K562 (cell line): Measurements from ENCODE around the gene WWP2. TPM values are rescaled to one million over a fixed set of nuclear protein-coding genes. Genes with fewer than 3 reads are reported as not detected.

Source experiments
- ATAC-seq: fragments of 200-7000 bp; cut with Tn5 transposase; 3 replicates; pipeline ENCODE4 v1.9.1; 2020; ENCODE audit warnings: moderate library complexity
- BruUV-seq: library from RNA; stranded (reverse); fragments of 400-500 nt; replicated peaks from 2 replicates; lab custom pipeline; 2021; lab: Mats Ljungman, UMichigan
- CTCF ChIA-PET: fragments of 300-600 bp; formaldehyde crosslinking; extraction: SDS; loops from one replicate; lab custom pipeline; 2021; ENCODE audit warnings: low intra/inter-chr PET ratio; lab: Yijun Ruan, JAX
- POLR2A ChIA-PET: fragments of 300-600, 350-650 bp; sonication (Branson Sonifier 250); formaldehyde crosslinking; extraction: SDS; loops from one replicate; lab custom pipeline; 2021; ENCODE audit warnings: antibody characterized with exemption, inconsistent platforms; lab: Yijun Ruan, JAX
- DNase-seq, 4 experiments: peaks; one replicate each; pipeline versions ENCODE4 v3.0.0 to v3.0.0-alpha.2; 2011 to 2018; ENCODE audit warnings: low spot score in 3 of 4, mixed read lengths in 3 of 4; ENCODE audit errors: extremely low read depth in 1 of 4
- FAIRE-seq: peaks from 2 replicates; lab custom pipeline; 2011; peaks lifted over from hg19 to GRCh38; lab: Jason Lieb, UNC
- H2AFZ ChIP-seq: 2 replicates; pipeline ENCODE4 v1.6.0; 2011; ENCODE audit warnings: low read depth, low read length, control low read depth, inconsistent platforms
- H3K27ac ChIP-seq: fragments of 200-600 bp; 3 replicates; pipeline ENCODE4 v1.8.0; 2011; ENCODE audit warnings: low read depth, mild to moderate bottlenecking, control low read depth, inconsistent platforms, low read length, moderate library complexity, mixed read lengths; ENCODE audit errors: extremely low read depth
- H3K27me3 ChIP-seq, 2 experiments: fragments of 300-600 bp in 1 of 2; 2 replicates in 1 of 2; 3 replicates in 1 of 2; pipeline versions ENCODE4 v1.6.0 to v1.8.0; 2011; ENCODE audit warnings: inconsistent platforms in 2 of 2, low read length in 2 of 2, mild to moderate bottlenecking in 1 of 2, mixed read lengths in 1 of 2, moderate library complexity in 1 of 2; ENCODE audit not compliant: control insufficient read depth in 2 of 2, insufficient read depth in 2 of 2
- H3K36me3 ChIP-seq: fragments of 300-600 bp; 3 replicates; pipeline ENCODE4 v1.8.0; 2011; ENCODE audit warnings: mild to moderate bottlenecking, low read length, inconsistent platforms; ENCODE audit not compliant: control insufficient read depth, insufficient read depth
- H3K4me1 ChIP-seq, 2 experiments: fragments of 200-600 bp in 1 of 2; replicated peaks in 1 of 2; 2 replicates in 1 of 2; 3 replicates in 1 of 2; pipeline versions ENCODE4 v1.5.1 to v1.8.0; 2011; ENCODE audit warnings: inconsistent platforms in 2 of 2, low read length in 2 of 2, mild to moderate bottlenecking in 1 of 2, mixed read lengths in 1 of 2, moderate library complexity in 1 of 2; ENCODE audit not compliant: control insufficient read depth in 2 of 2, insufficient read depth in 2 of 2
- H3K4me2 ChIP-seq: 2 replicates; pipeline ENCODE4 v1.6.1; 2011; ENCODE audit warnings: low read length, control low read depth, inconsistent platforms, mixed read lengths; ENCODE audit not compliant: insufficient read depth
- H3K4me3 ChIP-seq: fragments of 200-600 bp; sonication (generic), shearing (Covaris generic); 2 replicates; pipeline ENCODE4 v1.5.1; 2016; ENCODE audit warnings: control low read depth, inconsistent platforms
- H3K79me2 ChIP-seq: fragments of 200-600 bp; 3 replicates; pipeline ENCODE4 v1.8.0; 2011; ENCODE audit warnings: low read length, inconsistent platforms; ENCODE audit not compliant: control insufficient read depth, insufficient read depth
- H3K9ac ChIP-seq, 2 experiments: 2 replicates each; pipeline versions ENCODE4 v1.6.0 to v1.6.1; 2011; ENCODE audit warnings: low read depth in 2 of 2, low read length in 2 of 2, control low read depth in 1 of 2, inconsistent platforms in 1 of 2, mild to moderate bottlenecking in 1 of 2, mixed read lengths in 1 of 2; ENCODE audit not compliant: insufficient read depth in 1 of 2
- H3K9me1 ChIP-seq: one replicate; pipeline ENCODE4 v1.6.0; 2011; ENCODE audit warnings: inconsistent platforms, mild to moderate bottlenecking, low read length, moderate library complexity; ENCODE audit not compliant: control insufficient read depth, insufficient read depth
- H3K9me3 ChIP-seq: replicated peaks from 2 replicates; pipeline ENCODE4 v1.5.1; 2011; ENCODE audit warnings: low read depth, low read length, inconsistent platforms; ENCODE audit not compliant: control insufficient read depth, insufficient read depth
- H4K20me1 ChIP-seq: replicated peaks from 2 replicates; pipeline ENCODE4 v1.6.1; 2011; ENCODE audit warnings: low read length, inconsistent platforms, mixed read lengths; ENCODE audit not compliant: control insufficient read depth, insufficient read depth
- ATF7 ChIP-seq: fragments of 450-650 bp; IDR thresholded peaks from 2 replicates; pipeline ENCODE4 v1.7.1; 2014; ENCODE audit warnings: mild to moderate bottlenecking, moderate library complexity
- CBX5 ChIP-seq: IDR thresholded peaks from 2 replicates; pipeline ENCODE4 v1.6.1; 2014; ENCODE audit warnings: low read depth, borderline replicate concordance
- CCAR2 ChIP-seq: fragments of 200-400 bp; formaldehyde crosslinking; IDR thresholded peaks from 2 replicates; pipeline ENCODE4 v1.6.1; 2017; ENCODE audit warnings: mild to moderate bottlenecking, low read depth, low read length
- CEBPB ChIP-seq: fragments of 450-650 bp; IDR thresholded peaks from 2 replicates; pipeline ENCODE4 v1.6.1; 2016; ENCODE audit warnings: missing genetic modification characterization, missing compliant biosample characterization
- KDM1A ChIP-seq, 2 experiments: fragments of 450-650 bp; IDR thresholded peaks; 2 replicates each; pipeline ENCODE4 v1.6.1; 2016; ENCODE audit warnings: mild to moderate bottlenecking in 2 of 2
- MAZ ChIP-seq, 2 experiments: fragments of 450-650 bp in 1 of 2; sonication (generic) in 1 of 2; formaldehyde crosslinking; IDR thresholded peaks in 1 of 2; conservative IDR thresholded peaks in 1 of 2; 2 replicates each; pipeline versions ENCODE4 v1.4.0 to v1.5.0; 2020; ENCODE audit warnings: mild to moderate bottlenecking in 1 of 2, missing genetic modification reagents in 1 of 2
- MCM3 ChIP-seq: fragments of 450-650 bp; IDR thresholded peaks from 2 replicates; pipeline ENCODE4 v1.6.1; 2016
- RCOR1 ChIP-seq, 2 experiments: IDR thresholded peaks; 2 replicates each; pipeline ENCODE4 v1.6.1; 2012; ENCODE audit warnings: low read depth in 2 of 2, low read length in 2 of 2, borderline replicate concordance in 1 of 2, improper control_type of control experiment in 1 of 2
- SMAD3 ChIP-seq: fragments of 450-650 bp; formaldehyde crosslinking; conservative IDR thresholded peaks from 2 replicates; pipeline ENCODE4 v1.4.0; 2020; ENCODE audit warnings: mild to moderate bottlenecking
- STAT5B ChIP-seq: fragments of 250-450 bp; sonication (Bioruptor Pico); IDR thresholded peaks from 2 replicates; pipeline ENCODE4 v1.8.0; 2021; ENCODE audit warnings: mild to moderate bottlenecking, inconsistent platforms
- THRAP3 ChIP-seq: fragments of 450-650 bp; IDR thresholded peaks from 2 replicates; pipeline ENCODE4 v1.6.1; 2016; ENCODE audit warnings: mild to moderate bottlenecking, inconsistent platforms, borderline replicate concordance
- WGBS: fragments of 100-300 bp; shearing (Covaris generic); methylation state at CpG from one replicate; pipeline ENCODE4 v1.1.6; 2016; ENCODE audit warnings: low coverage, mixed read lengths; ENCODE audit not compliant: insufficient coverage; ENCODE audit errors: missing lambda C conversion rate; 5-methylcytosine and 5-hydroxymethylcytosine counted together
- in situ Hi-C: fragments of 300-500 bp; cut with MboI; formaldehyde crosslinking; loops from 4 replicates; pipeline ENCODE4 v1.15.0; 2018; ENCODE audit warnings: inconsistent platforms, mixed read lengths
- intact Hi-C: fragments of 100-400 bp; cut with micrococcal nuclease; formaldehyde crosslinking; loops from 2 replicates; pipeline ENCODE4 v1.14.2; 2022
- polyA plus RNA-seq, 8 experiments: library from polyadenylated mRNA; depleted of rRNA in 4 of 8; stranded (reverse) in 5 of 8; unstranded in 3 of 8; fragments of >200 nt; fragmentation: Nextera tagmentation in 2 of 8; fragmentation: Illumina TruSeq in 1 of 8; extraction: Ambion mirVana in 2 of 8; extraction: Trizol in 1 of 8; gene quantifications; 2 replicates each; pipeline versions ENCODE4 v1.2.1 to v1.2.3, GENCODE V29; 2011 to 2014; ENCODE audit warnings: inconsistent platforms in 1 of 8, missing spikeins in 1 of 8
- total RNA-seq, 7 experiments: library from RNA; depleted of rRNA in 6 of 7; stranded (reverse); fragments of >200 nt in 6 of 7; fragmentation: Illumina TruSeq in 2 of 7; extraction: Trizol in 2 of 7; gene quantifications; 2 replicates each; pipeline versions ENCODE4 v1.2.1 to v1.2.3, GENCODE V29; 2011 to 2021; ENCODE audit warnings: low replicate concordance in 1 of 7
- TF ChIP-seq, protein P1 (sequence below): sonication (generic); formaldehyde crosslinking; IDR thresholded peaks from 2 replicates; pipeline ENCODE4 v1.8.1; 2023; ENCODE audit warnings: mild to moderate bottlenecking, missing genetic modification reagents
- TF ChIP-seq, protein P2 (sequence below): IDR thresholded peaks from 2 replicates; pipeline ENCODE4 v1.6.1; 2011; ENCODE audit not compliant: insufficient read length; ENCODE audit errors: extremely low read depth
- TF ChIP-seq, protein P3 (sequence below): fragments of 450-650 bp; IDR thresholded peaks from 2 replicates; pipeline ENCODE4 v1.6.1; 2016

Gene WWP2
- total and polyA plus RNA-seq, 9 of the 15 experiments (the other 6 are each of a cell fraction or from before 2014, with no cell fraction given), result 1.9 to 34.4 (median 14.6) TPM

DNA sequence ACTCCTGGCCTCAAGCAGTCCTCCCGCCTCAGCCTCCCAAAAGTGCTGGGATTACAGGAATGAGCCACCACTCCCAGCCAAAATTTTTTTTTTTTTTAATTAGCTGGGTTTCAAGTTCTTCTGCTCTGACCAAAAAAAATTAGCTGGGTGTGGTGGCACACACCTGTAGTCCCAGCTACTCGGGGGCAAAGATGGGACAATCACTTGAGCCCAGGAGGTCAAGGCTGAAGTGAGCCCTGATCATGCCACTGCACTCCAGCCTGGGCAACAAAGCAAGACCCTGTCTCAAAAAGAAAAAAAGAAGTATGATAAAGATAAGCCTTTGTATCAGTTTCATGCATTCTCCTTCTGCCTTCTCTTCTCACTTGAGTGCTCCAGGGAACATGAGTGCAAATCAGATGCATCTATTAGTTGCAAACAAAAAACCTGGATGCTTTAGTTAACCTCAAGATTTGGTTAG lies 37.7 kb upstream of the WWP2 start (continued):
- TF ChIP-seq, protein P1, sequence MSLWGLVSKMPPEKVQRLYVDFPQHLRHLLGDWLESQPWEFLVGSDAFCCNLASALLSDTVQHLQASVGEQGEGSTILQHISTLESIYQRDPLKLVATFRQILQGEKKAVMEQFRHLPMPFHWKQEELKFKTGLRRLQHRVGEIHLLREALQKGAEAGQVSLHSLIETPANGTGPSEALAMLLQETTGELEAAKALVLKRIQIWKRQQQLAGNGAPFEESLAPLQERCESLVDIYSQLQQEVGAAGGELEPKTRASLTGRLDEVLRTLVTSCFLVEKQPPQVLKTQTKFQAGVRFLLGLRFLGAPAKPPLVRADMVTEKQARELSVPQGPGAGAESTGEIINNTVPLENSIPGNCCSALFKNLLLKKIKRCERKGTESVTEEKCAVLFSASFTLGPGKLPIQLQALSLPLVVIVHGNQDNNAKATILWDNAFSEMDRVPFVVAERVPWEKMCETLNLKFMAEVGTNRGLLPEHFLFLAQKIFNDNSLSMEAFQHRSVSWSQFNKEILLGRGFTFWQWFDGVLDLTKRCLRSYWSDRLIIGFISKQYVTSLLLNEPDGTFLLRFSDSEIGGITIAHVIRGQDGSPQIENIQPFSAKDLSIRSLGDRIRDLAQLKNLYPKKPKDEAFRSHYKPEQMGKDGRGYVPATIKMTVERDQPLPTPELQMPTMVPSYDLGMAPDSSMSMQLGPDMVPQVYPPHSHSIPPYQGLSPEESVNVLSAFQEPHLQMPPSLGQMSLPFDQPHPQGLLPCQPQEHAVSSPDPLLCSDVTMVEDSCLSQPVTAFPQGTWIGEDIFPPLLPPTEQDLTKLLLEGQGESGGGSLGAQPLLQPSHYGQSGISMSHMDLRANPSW (CRISPR knock-in tag), result no peak
- TF ChIP-seq MCM3 (no peak), CBX5 (no peak)
- TF ChIP-seq, all 486 proteins: peak for 0

DNA sequence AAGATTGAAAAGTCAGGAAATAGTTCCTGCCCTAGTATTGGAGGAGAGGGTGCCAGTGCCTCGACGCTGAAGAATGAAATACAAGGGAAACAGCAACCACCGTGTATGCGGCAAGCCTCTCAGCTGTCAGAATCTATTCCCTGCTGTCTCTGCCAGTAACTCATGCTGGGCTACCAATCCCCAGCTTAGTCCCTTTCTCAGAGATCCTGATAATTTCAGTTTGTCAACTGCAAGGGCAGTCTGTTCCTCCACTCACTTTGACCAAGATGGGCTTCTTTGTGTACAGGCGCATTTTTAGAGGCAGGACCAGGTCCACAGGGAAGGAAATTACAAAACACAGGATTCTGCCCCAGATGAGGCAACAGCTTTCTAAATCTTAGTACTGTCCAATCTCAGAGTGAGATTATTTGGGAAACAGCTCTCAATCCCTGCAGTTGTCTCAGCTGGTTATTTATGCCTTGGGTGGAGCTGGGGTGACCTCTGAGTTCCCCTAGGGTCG lies 37.1 kb upstream of the WWP2 start:
- intact Hi-C loops, result no loop called here
- FAIRE-seq (no peak), DNase-seq (peak in 1 of 4 experiments; percentile 24), ATAC-seq (no peak)
- H3K27me3 ChIP-seq, result no peaks in the 10 kb centered on the region; a peak in 1 of 5 replicates
- H3K79me2 ChIP-seq, result peaks cover 57% of the 10 kb centered on the region
- H3K4me3 ChIP-seq, result peak overlapping the region; percentile 52
- peak overlapping the region; percentile 89 to 92; a peak in 3 of 4 replicates for H3K9ac ChIP-seq
- in situ Hi-C loops, result no loop called here
- H3K4me2 ChIP-seq, result peak overlapping the region; percentile 99
- no TSS peak for BruUV-seq
- H3K4me1 ChIP-seq, result peaks cover 26 to 44% of the 10 kb centered on the region in 2 experiments; a peak in 4 of 5 replicates
- 33% methylated on average over 6 of the region's 6 CpGs for WGBS
- H2AFZ ChIP-seq, result peak overlapping the region; percentile 96
- H3K9me1 ChIP-seq, result no peaks in the 10 kb centered on the region
- H4K20me1 ChIP-seq, result no peaks in the 10 kb centered on the region
- peak overlapping the region; percentile 97 for H3K27ac ChIP-seq
- H3K36me3 ChIP-seq, result peaks cover 6% of the 10 kb centered on the region; the same call in 1 of the 3 replicates
- H3K9me3 ChIP-seq, result no peaks in the 10 kb centered on the region
- ChIA-PET POLR2A (interaction anchor here (0.7 to 8.6 kb wide), 14 partner anchors 10 to 385 kb away, joined by 3 to 66 read pairs (median 4); partner anchors contain the start of gene NOB1), CTCF (no interaction called here)
- TF ChIP-seq, protein P2, sequence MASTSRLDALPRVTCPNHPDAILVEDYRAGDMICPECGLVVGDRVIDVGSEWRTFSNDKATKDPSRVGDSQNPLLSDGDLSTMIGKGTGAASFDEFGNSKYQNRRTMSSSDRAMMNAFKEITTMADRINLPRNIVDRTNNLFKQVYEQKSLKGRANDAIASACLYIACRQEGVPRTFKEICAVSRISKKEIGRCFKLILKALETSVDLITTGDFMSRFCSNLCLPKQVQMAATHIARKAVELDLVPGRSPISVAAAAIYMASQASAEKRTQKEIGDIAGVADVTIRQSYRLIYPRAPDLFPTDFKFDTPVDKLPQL, result no peak
- TF ChIP-seq ATF7 (no peak), STAT5B (CRISPR knock-in tag) (no peak), THRAP3 (no peak), CCAR2 (no peak), CEBPB (tag) (peak; percentile 21; the same call in 1 of the 2 replicates), SMAD3 (CRISPR knock-in tag) (no peak), MAZ (CRISPR knock-in tag; conservative IDR thresholded peaks at IDR 0.05 in 1 of 2, IDR thresholded peaks at IDR 0.05 in 1 of 2) (0 out of 4 replicates have a peak, but pooled peaks of 1 of the 2 experiments have one; percentile 25), RCOR1 (IDR thresholded peaks at IDR 0.05; ENCODE audit: borderline replicate concordance in 1 of 2, low read depth in 2 of 2, low read length in 2 of 2) (peak in 1 of 2 experiments; percentile 82; a peak in 2 of 4 replicates), KDM1A (IDR thresholded peaks at IDR 0.05) (peak; percentile 94 to 95)
- TF ChIP-seq, protein P3, sequence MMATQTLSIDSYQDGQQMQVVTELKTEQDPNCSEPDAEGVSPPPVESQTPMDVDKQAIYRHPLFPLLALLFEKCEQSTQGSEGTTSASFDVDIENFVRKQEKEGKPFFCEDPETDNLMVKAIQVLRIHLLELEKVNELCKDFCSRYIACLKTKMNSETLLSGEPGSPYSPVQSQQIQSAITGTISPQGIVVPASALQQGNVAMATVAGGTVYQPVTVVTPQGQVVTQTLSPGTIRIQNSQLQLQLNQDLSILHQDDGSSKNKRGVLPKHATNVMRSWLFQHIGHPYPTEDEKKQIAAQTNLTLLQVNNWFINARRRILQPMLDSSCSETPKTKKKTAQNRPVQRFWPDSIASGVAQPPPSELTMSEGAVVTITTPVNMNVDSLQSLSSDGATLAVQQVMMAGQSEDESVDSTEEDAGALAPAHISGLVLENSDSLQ, result peak; percentile 75
